Activated naive CD8-positive, alpha-beta T cell treated with anti-CD3 and anti-CD28 coated beads, Interleukin-2, amount 10 ng/mL, durations not matched to agents 7 days and 5 days (primary cell): Measurements from ENCODE around the gene TNFAIP8L1. TPM values are rescaled to one million over a fixed set of nuclear protein-coding genes. Genes with fewer than 3 reads are reported as not detected.

Experiments used
- ATAC-seq: fragments of 150-1000 bp; cut with Tn5 transposase; one replicate; pipeline ENCODE4 v1.10.0; 2021; ENCODE audit warnings: low read depth, moderate library complexity
- POLR2A ChIA-PET: fragments of 350-600 bp; sonication (Branson Sonifier 250); formaldehyde crosslinking; loops from one replicate; lab custom pipeline; 2021; ENCODE audit warnings: antibody characterized with exemption; lab: Charles Lee
- DNase-seq: peaks from one replicate; pipeline ENCODE4 v3.0.0; 2021
- H3K27ac Mint-ChIP-seq: one replicate; pipeline ENCODE4 v1.8.0; 2022; ENCODE audit warnings: mild to moderate bottlenecking, mixed read lengths
- H3K27me3 Mint-ChIP-seq: one replicate; pipeline ENCODE4 v1.8.0; 2022; ENCODE audit warnings: mild to moderate bottlenecking, moderate library complexity, mixed read lengths
- H3K36me3 Mint-ChIP-seq: one replicate; pipeline ENCODE4 v1.8.0; 2021; ENCODE audit warnings: mild to moderate bottlenecking, mixed read lengths
- H3K4me1 Mint-ChIP-seq: one replicate; pipeline ENCODE4 v1.8.0; 2021; ENCODE audit warnings: mixed read lengths
- H3K4me3 Mint-ChIP-seq: one replicate; pipeline ENCODE4 v1.8.0; 2022; ENCODE audit warnings: mild to moderate bottlenecking, moderate library complexity, mixed read lengths
- H3K9me3 Mint-ChIP-seq: one replicate; pipeline ENCODE4 v1.8.0; 2021; ENCODE audit warnings: mixed read lengths
- total RNA-seq, 2 experiments: library from RNA; stranded (reverse); gene quantifications; one replicate each; pipeline ENCODE4 v1.2.3, GENCODE V29; 2021

The TNFAIP8L1 gene
- total RNA-seq, 2 experiments from 2014 or later = 18.9 to 19.5 TPM

GRCh38 chr19:4600082-4600481, 39.2 kb upstream of the TNFAIP8L1 start:
- H3K4me3 Mint-ChIP-seq = no peak overlapping the region
- ATAC-seq = no peak

GRCh38 chr19:4600893-4601292, 38.4 kb upstream of the TNFAIP8L1 start:
- H3K27me3 Mint-ChIP-seq = peaks cover 30% of the 10 kb centered on the region
- no peak for ATAC-seq
- no peaks in the 10 kb centered on the region for H3K36me3 Mint-ChIP-seq
- no peaks in the 10 kb centered on the region for H3K9me3 Mint-ChIP-seq
- POLR2A ChIA-PET = no interaction called here
- peaks cover 2% of the 10 kb centered on the region for H3K4me1 Mint-ChIP-seq
- DNase-seq = no peak
- no peak overlapping the region for H3K27ac Mint-ChIP-seq
- H3K4me3 Mint-ChIP-seq = no peak overlapping the region

More at GRCh38 chr19:4600082-4600481, 39.2 kb upstream of the TNFAIP8L1 start:
- H3K36me3 Mint-ChIP-seq = no peaks in the 10 kb centered on the region
- no peak overlapping the region for H3K27ac Mint-ChIP-seq
- POLR2A ChIA-PET = no interaction called here
- H3K27me3 Mint-ChIP-seq = peaks cover 31% of the 10 kb centered on the region
- DNase-seq = no peak
- peaks cover 2% of the 10 kb centered on the region for H3K4me1 Mint-ChIP-seq
- no peaks in the 10 kb centered on the region for H3K9me3 Mint-ChIP-seq

GRCh38 chr19:4602173-4602788, 37.0 kb upstream of the TNFAIP8L1 start:
- no peak overlapping the region for H3K27ac Mint-ChIP-seq
- POLR2A ChIA-PET = no interaction called here
- ATAC-seq = no peak
- no peaks in the 10 kb centered on the region for H3K36me3 Mint-ChIP-seq
- peaks cover 24% of the 10 kb centered on the region for H3K27me3 Mint-ChIP-seq
- H3K9me3 Mint-ChIP-seq = no peaks in the 10 kb centered on the region
- DNase-seq = no peak
- peaks cover under 1% of the 10 kb centered on the region for H3K4me1 Mint-ChIP-seq
- no peak overlapping the region for H3K4me3 Mint-ChIP-seq

GRCh38 chr19:4602915-4603314, 36.4 kb upstream of the TNFAIP8L1 start:
- H3K27me3 Mint-ChIP-seq = peaks cover 25% of the 10 kb centered on the region
- POLR2A ChIA-PET = no interaction called here

GRCh38 chr19:4604912-4605311, 34.4 kb upstream of the TNFAIP8L1 start:
- Mint-ChIP-seq H3K4me1 (no peaks in the 10 kb centered on the region), H3K36me3 (no peaks in the 10 kb centered on the region), H3K9me3 (no peaks in the 10 kb centered on the region), H3K27ac (no peak overlapping the region), H3K4me3 (no peak overlapping the region), H3K27me3 (peaks cover 20% of the 10 kb centered on the region)
- no peak for DNase-seq
- POLR2A ChIA-PET = no interaction called here
- ATAC-seq = no peak

More at GRCh38 chr19:4602915-4603314, 36.4 kb upstream of the TNFAIP8L1 start:
- no peaks in the 10 kb centered on the region for H3K4me1 Mint-ChIP-seq
- ATAC-seq = no peak
- H3K4me3 Mint-ChIP-seq = no peak overlapping the region
- no peaks in the 10 kb centered on the region for H3K36me3 Mint-ChIP-seq
- H3K27ac Mint-ChIP-seq = no peak overlapping the region
- no peak for DNase-seq
- no peaks in the 10 kb centered on the region for H3K9me3 Mint-ChIP-seq

GRCh38 chr19:4606181-4606580, 33.1 kb upstream of the TNFAIP8L1 start:
- DNase-seq (no peak), ATAC-seq (no peak)
- H3K27me3 Mint-ChIP-seq = peaks cover 27% of the 10 kb centered on the region
- H3K36me3 Mint-ChIP-seq = no peaks in the 10 kb centered on the region
- H3K9me3 Mint-ChIP-seq = no peaks in the 10 kb centered on the region
- no peaks in the 10 kb centered on the region for H3K4me1 Mint-ChIP-seq
- no peak overlapping the region for H3K4me3 Mint-ChIP-seq
- no peak overlapping the region for H3K27ac Mint-ChIP-seq
- POLR2A ChIA-PET = no interaction called here

- H3K27ac Mint-ChIP-seq = no peak overlapping the region
- H3K4me1 Mint-ChIP-seq = no peaks in the 10 kb centered on the region
- H3K4me3 Mint-ChIP-seq = no peak overlapping the region
- POLR2A ChIA-PET = no interaction called here
- no peaks in the 10 kb centered on the region for H3K9me3 Mint-ChIP-seq
- no peak for DNase-seq
- H3K36me3 Mint-ChIP-seq = no peaks in the 10 kb centered on the region
- ATAC-seq = no peak
- peaks cover 25% of the 10 kb centered on the region for H3K27me3 Mint-ChIP-seq
These were observed 32.2 kb upstream of the TNFAIP8L1 start for GRCh38 chr19:4606921-4607678.

- H3K36me3 Mint-ChIP-seq = no peaks in the 10 kb centered on the region
- no peak overlapping the region for H3K4me3 Mint-ChIP-seq
- no peak for ATAC-seq
- H3K4me1 Mint-ChIP-seq = no peaks in the 10 kb centered on the region
- no peaks in the 10 kb centered on the region for H3K9me3 Mint-ChIP-seq
- peaks cover 25% of the 10 kb centered on the region for H3K27me3 Mint-ChIP-seq
- POLR2A ChIA-PET = no interaction called here
- DNase-seq = no peak
- no peak overlapping the region for H3K27ac Mint-ChIP-seq
These were observed 29.3 kb upstream of the TNFAIP8L1 start for GRCh38 chr19:4609878-4610511.

GRCh38 chr19:4613254-4613751, 26.0 kb upstream of the TNFAIP8L1 start:
- Mint-ChIP-seq H3K36me3 (no peaks in the 10 kb centered on the region), H3K27me3 (peaks cover 22% of the 10 kb centered on the region), H3K4me3 (no peak overlapping the region), H3K9me3 (no peaks in the 10 kb centered on the region), H3K4me1 (no peaks in the 10 kb centered on the region), H3K27ac (no peak overlapping the region)
- no peak for ATAC-seq
- no peak for DNase-seq
- POLR2A ChIA-PET = no interaction called here

- no peak for DNase-seq
- Mint-ChIP-seq H3K36me3 (no peaks in the 10 kb centered on the region), H3K27me3 (peaks cover 8% of the 10 kb centered on the region), H3K27ac (no peak overlapping the region), H3K4me1 (no peaks in the 10 kb centered on the region), H3K4me3 (no peak overlapping the region), H3K9me3 (no peaks in the 10 kb centered on the region)
- POLR2A ChIA-PET = interaction anchor here (0.7 kb wide), 1 partner anchor 10 kb away, joined by 3 read pairs; no protein-coding TSS in a partner anchor
- no peak for ATAC-seq
These were observed 21.3 kb upstream of the TNFAIP8L1 start for GRCh38 chr19:4618019-4618418.

GRCh38 chr19:4619668-4620294, 19.5 kb upstream of the TNFAIP8L1 start:
- no peaks in the 10 kb centered on the region for H3K9me3 Mint-ChIP-seq
- peaks cover 8% of the 10 kb centered on the region for H3K27me3 Mint-ChIP-seq
- POLR2A ChIA-PET = no interaction called here
- no peak overlapping the region for H3K27ac Mint-ChIP-seq
- H3K4me1 Mint-ChIP-seq = no peaks in the 10 kb centered on the region
- ATAC-seq = no peak
- H3K36me3 Mint-ChIP-seq = no peaks in the 10 kb centered on the region
- no peak overlapping the region for H3K4me3 Mint-ChIP-seq
- no peak for DNase-seq

GRCh38 chr19:4620675-4621074, 18.6 kb upstream of the TNFAIP8L1 start:
- Mint-ChIP-seq H3K27me3 (peaks cover 6% of the 10 kb centered on the region), H3K9me3 (no peaks in the 10 kb centered on the region), H3K27ac (no peak overlapping the region), H3K4me3 (no peak overlapping the region), H3K4me1 (no peaks in the 10 kb centered on the region), H3K36me3 (no peaks in the 10 kb centered on the region)
- ATAC-seq (no peak), DNase-seq (no peak)
- POLR2A ChIA-PET = no interaction called here

GRCh38 chr19:4622695-4623421, 16.5 kb upstream of the TNFAIP8L1 start:
- Mint-ChIP-seq H3K27ac (no peak overlapping the region), H3K4me3 (no peak overlapping the region), H3K4me1 (no peaks in the 10 kb centered on the region), H3K9me3 (no peaks in the 10 kb centered on the region), H3K27me3 (peaks cover 4% of the 10 kb centered on the region), H3K36me3 (no peaks in the 10 kb centered on the region)
- no peak for ATAC-seq
- POLR2A ChIA-PET = interaction anchor here (0.7 kb wide), 1 partner anchor 120 kb away, joined by 3 read pairs; no protein-coding TSS in a partner anchor
- no peak for DNase-seq
